ENCODE results near the gene PKP2.
"Not testable (repeated sequence)": the region's sequence is repeated elsewhere in the genome, so short reads cannot be mapped to it uniquely, and the experiment has no call there.

Gene PKP2

DNA sequence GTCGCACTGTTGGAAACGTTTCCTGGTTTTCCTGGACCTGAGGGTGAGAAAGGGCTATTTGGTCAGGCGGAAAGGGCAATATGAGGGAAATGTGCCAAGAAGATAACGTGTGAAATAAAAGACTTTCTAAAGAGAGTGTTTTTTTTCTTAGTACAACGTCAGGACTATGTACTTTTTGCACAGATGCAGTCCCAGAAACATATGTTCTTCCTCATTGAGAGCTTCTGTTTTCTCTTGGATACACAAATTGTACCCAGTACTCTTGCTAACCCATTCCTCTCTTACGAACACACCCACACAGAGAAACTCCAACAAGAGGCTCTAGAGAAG lies 669 bp upstream of the PKP2 start:
- no peak for DNase-seq
- no peak overlapping the region for H3K27ac ChIP-seq (ENCODE audit: insufficient read depth, low read length, poor library complexity, severe bottlenecking)
- peaks cover 3% of the 10 kb centered on the region for H3K4me1 ChIP-seq (ENCODE audit: control insufficient read depth, insufficient read depth, low read length, poor library complexity, severe bottlenecking)
- no peaks in the 10 kb centered on the region for H3K9me3 ChIP-seq (ENCODE audit: control insufficient read depth, low read length)
- no peaks in the 10 kb centered on the region for H3K36me3 ChIP-seq (ENCODE audit: control insufficient read depth, insufficient read depth, low read length)
- H3K27me3 ChIP-seq (replicated peaks; ENCODE audit: control insufficient read depth, insufficient read depth, low read length, poor library complexity, severe bottlenecking): peaks cover 8% of the 10 kb centered on the region
- peak overlapping the region; percentile 40 for H3K4me3 ChIP-seq (ENCODE audit: insufficient read depth, low read depth, low read length, poor library complexity, severe bottlenecking)

DNA sequence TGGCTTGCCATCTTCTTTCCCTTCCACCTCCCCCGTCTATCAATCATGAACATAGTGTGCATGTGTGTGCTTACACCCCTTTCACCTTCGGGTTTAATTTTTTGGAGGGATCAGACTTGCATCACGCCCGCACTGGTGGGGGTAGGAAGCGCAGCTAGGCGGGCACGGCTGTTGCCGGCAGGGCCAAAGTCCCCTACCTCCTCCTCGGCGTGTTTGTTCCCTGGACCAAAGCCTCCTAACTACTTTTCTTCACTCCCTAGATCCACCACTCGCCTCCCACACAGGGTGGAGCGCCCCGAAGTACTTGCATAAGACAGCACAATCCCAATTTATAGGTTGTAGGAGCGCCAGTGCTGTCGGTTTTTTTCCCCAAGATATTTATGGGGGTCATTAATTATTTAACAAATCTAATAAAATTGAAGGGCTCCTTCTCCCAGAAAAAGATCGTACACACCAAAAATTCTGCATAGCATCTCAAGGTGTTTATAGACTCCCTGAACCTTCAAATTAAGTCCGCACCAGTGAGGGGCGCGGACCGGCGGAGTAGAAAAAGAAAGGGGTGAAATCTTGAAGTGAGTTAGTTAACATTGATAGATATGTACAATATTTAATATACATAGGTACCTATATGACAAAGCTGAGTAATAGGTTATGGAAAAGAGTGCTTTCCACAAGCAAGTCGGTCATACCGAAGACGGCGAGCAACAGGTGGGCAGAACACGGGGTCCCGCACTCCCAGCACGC lies 717 bp downstream of the PKP2 start:
- no peaks in the 10 kb centered on the region for H3K36me3 ChIP-seq (ENCODE audit: control insufficient read depth, insufficient read depth, low read length)
- no peak overlapping the region for H3K27ac ChIP-seq (ENCODE audit: insufficient read depth, low read length, poor library complexity, severe bottlenecking)
- peak overlapping the region; percentile 49 for H3K4me3 ChIP-seq (ENCODE audit: insufficient read depth, low read depth, low read length, poor library complexity, severe bottlenecking)
- H3K4me1 ChIP-seq (ENCODE audit: control insufficient read depth, insufficient read depth, low read length, poor library complexity, severe bottlenecking): peaks cover 3% of the 10 kb centered on the region
- no peaks in the 10 kb centered on the region for H3K9me3 ChIP-seq (ENCODE audit: control insufficient read depth, low read length)
- DNase-seq: no peak
- peaks cover 8% of the 10 kb centered on the region for H3K27me3 ChIP-seq (replicated peaks; ENCODE audit: control insufficient read depth, insufficient read depth, low read length, poor library complexity, severe bottlenecking)

DNA sequence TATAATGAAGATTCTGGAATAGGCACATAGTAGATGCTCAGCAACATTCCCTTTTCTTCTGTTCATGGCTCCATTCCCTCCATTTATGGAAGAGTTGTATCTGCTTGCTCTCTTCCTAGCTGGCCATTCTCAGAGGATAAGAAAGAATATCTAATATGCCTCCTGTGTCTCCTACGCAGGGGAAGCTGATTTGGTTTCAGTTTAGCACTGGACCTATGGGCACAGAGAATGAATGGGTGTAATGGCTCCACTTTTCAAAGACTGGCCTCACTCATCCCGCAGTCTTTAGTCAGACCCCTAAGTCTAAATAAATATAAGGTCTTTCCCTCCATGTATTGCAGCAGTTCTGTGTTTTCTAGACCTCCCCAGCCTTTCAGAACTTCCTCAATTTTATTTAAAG lies 2.0 kb downstream of the PKP2 start:
- no peak overlapping the region for H3K27ac ChIP-seq (ENCODE audit: insufficient read depth, low read length, poor library complexity, severe bottlenecking)
- peaks cover 8% of the 10 kb centered on the region for H3K27me3 ChIP-seq (replicated peaks; ENCODE audit: control insufficient read depth, insufficient read depth, low read length, poor library complexity, severe bottlenecking)
- no peaks in the 10 kb centered on the region for H3K36me3 ChIP-seq (ENCODE audit: control insufficient read depth, insufficient read depth, low read length)
- H3K9me3 ChIP-seq (ENCODE audit: control insufficient read depth, low read length): no peaks in the 10 kb centered on the region
- H3K4me3 ChIP-seq (ENCODE audit: insufficient read depth, low read depth, low read length, poor library complexity, severe bottlenecking): no peak overlapping the region
- peaks cover 3% of the 10 kb centered on the region for H3K4me1 ChIP-seq (ENCODE audit: control insufficient read depth, insufficient read depth, low read length, poor library complexity, severe bottlenecking)
- no peak for DNase-seq

DNA sequence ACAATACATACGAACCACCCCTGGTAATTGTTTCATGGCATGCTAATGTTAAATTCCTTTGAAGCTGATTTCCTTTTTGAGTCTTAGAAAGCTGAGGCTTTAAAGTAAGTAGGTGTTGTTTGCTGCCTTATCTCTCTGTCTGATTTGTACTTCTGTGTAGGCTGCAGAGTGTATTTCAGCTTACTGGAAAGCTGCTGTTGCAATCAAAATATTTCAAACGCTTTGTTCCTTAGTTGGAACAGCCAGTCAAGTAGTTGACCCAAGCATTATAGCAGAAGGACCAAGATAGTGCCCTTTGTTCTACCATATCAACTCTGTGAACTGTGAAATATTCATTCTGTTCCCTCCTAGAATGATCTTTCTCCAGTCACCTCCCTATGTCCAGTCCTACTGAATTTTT lies 3.1 kb downstream of the PKP2 start:
- H3K27ac ChIP-seq (ENCODE audit: insufficient read depth, low read length, poor library complexity, severe bottlenecking): no peak overlapping the region
- peaks cover 8% of the 10 kb centered on the region for H3K27me3 ChIP-seq (replicated peaks; ENCODE audit: control insufficient read depth, insufficient read depth, low read length, poor library complexity, severe bottlenecking)
- H3K4me3 ChIP-seq (ENCODE audit: insufficient read depth, low read depth, low read length, poor library complexity, severe bottlenecking): no peak overlapping the region
- H3K4me1 ChIP-seq (ENCODE audit: control insufficient read depth, insufficient read depth, low read length, poor library complexity, severe bottlenecking): peaks cover 3% of the 10 kb centered on the region
- DNase-seq: no peak
- H3K36me3 ChIP-seq (ENCODE audit: control insufficient read depth, insufficient read depth, low read length): no peaks in the 10 kb centered on the region
- H3K9me3 ChIP-seq (ENCODE audit: control insufficient read depth, low read length): no peaks in the 10 kb centered on the region

DNA sequence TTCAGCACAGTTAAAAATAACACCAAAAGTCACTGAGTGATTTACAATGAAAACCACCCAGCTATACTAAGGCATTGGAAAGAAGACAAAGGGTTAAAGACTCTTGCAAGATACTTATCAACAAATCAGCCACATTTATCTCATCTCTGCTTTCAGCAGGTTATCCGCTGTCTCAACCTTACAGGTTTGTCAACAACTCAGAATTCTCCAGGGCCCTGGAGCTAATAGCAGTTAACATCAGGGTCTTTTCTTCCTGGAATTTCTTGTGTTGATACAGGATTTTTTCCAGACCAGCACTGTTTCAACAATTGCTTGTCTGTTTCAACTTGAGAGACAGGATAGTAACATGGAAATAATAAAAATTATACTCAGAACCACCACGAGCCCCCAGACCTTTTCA lies 3.5 kb downstream of the PKP2 start:
- H3K9me3 ChIP-seq (ENCODE audit: control insufficient read depth, low read length): no peaks in the 10 kb centered on the region
- no peak overlapping the region for H3K4me3 ChIP-seq (ENCODE audit: insufficient read depth, low read depth, low read length, poor library complexity, severe bottlenecking)
- no peak for DNase-seq
- H3K4me1 ChIP-seq (ENCODE audit: control insufficient read depth, insufficient read depth, low read length, poor library complexity, severe bottlenecking): peaks cover 3% of the 10 kb centered on the region
- H3K36me3 ChIP-seq (ENCODE audit: control insufficient read depth, insufficient read depth, low read length): no peaks in the 10 kb centered on the region
- H3K27me3 ChIP-seq (replicated peaks; ENCODE audit: control insufficient read depth, insufficient read depth, low read length, poor library complexity, severe bottlenecking): peaks cover 8% of the 10 kb centered on the region
- H3K27ac ChIP-seq (ENCODE audit: insufficient read depth, low read length, poor library complexity, severe bottlenecking): no peak overlapping the region

GRCh38 chr12:32892369-32892768 lies 4.2 kb downstream of the PKP2 start:
- not testable (repeated sequence) for H3K27ac ChIP-seq (ENCODE audit: insufficient read depth, low read length, poor library complexity, severe bottlenecking); H3K4me3 ChIP-seq (ENCODE audit: insufficient read depth, low read depth, low read length, poor library complexity, severe bottlenecking); H3K4me1 ChIP-seq (ENCODE audit: control insufficient read depth, insufficient read depth, low read length, poor library complexity, severe bottlenecking); H3K27me3 ChIP-seq (replicated peaks; ENCODE audit: control insufficient read depth, insufficient read depth, low read length, poor library complexity, severe bottlenecking); H3K36me3 ChIP-seq (ENCODE audit: control insufficient read depth, insufficient read depth, low read length); DNase-seq; H3K9me3 ChIP-seq (ENCODE audit: control insufficient read depth, low read length)

GRCh38 chr12:32891956-32892355 lies 4.6 kb downstream of the PKP2 start:
- peaks cover 3% of the 10 kb centered on the region for H3K4me1 ChIP-seq (ENCODE audit: control insufficient read depth, insufficient read depth, low read length, poor library complexity, severe bottlenecking)
- no peaks in the 10 kb centered on the region for H3K9me3 ChIP-seq (ENCODE audit: control insufficient read depth, low read length)
- H3K27ac ChIP-seq (ENCODE audit: insufficient read depth, low read length, poor library complexity, severe bottlenecking): no peak overlapping the region
- DNase-seq: no peak
- no peak overlapping the region for H3K4me3 ChIP-seq (ENCODE audit: insufficient read depth, low read depth, low read length, poor library complexity, severe bottlenecking)
- peaks cover 8% of the 10 kb centered on the region for H3K27me3 ChIP-seq (replicated peaks; ENCODE audit: control insufficient read depth, insufficient read depth, low read length, poor library complexity, severe bottlenecking)
- H3K36me3 ChIP-seq (ENCODE audit: control insufficient read depth, insufficient read depth, low read length): no peaks in the 10 kb centered on the region

DNA sequence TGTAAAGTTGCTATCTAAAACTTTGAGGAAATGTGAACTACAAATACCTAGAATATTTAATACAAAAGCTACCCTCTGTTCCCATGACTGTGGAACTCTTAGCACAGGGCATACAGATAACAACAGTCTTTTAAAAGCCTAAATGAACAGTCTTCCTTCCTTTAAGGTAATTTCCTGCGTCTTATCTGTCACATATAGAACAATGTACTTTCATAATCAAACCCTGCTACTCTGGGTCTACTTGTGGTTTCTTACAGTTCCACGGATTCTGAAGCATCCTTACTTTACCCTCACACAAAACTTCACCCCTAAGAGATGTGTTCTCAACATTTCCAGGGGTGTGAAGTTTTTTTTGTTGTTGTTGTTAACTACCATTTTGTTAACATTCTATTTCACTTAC lies 5.1 kb downstream of the PKP2 start:
- DNase-seq: no peak
- no peak overlapping the region for H3K27ac ChIP-seq (ENCODE audit: insufficient read depth, low read length, poor library complexity, severe bottlenecking)
- H3K36me3 ChIP-seq (ENCODE audit: control insufficient read depth, insufficient read depth, low read length): no peaks in the 10 kb centered on the region
- peaks cover 3% of the 10 kb centered on the region for H3K4me1 ChIP-seq (ENCODE audit: control insufficient read depth, insufficient read depth, low read length, poor library complexity, severe bottlenecking)
- no peak overlapping the region for H3K4me3 ChIP-seq (ENCODE audit: insufficient read depth, low read depth, low read length, poor library complexity, severe bottlenecking)
- H3K27me3 ChIP-seq (replicated peaks; ENCODE audit: control insufficient read depth, insufficient read depth, low read length, poor library complexity, severe bottlenecking): peaks cover 8% of the 10 kb centered on the region
- no peaks in the 10 kb centered on the region for H3K9me3 ChIP-seq (ENCODE audit: control insufficient read depth, low read length)

GRCh38 chr12:32889011-32889760 lies 7.4 kb downstream of the PKP2 start:
- no peak overlapping the region for H3K27ac ChIP-seq (ENCODE audit: insufficient read depth, low read length, poor library complexity, severe bottlenecking)
- DNase-seq: no peak
- no peaks in the 10 kb centered on the region for H3K4me1 ChIP-seq (ENCODE audit: control insufficient read depth, insufficient read depth, low read length, poor library complexity, severe bottlenecking)
- H3K4me3 ChIP-seq (ENCODE audit: insufficient read depth, low read depth, low read length, poor library complexity, severe bottlenecking): no peak overlapping the region
- H3K36me3 ChIP-seq (ENCODE audit: control insufficient read depth, insufficient read depth, low read length): no peaks in the 10 kb centered on the region
- H3K27me3 ChIP-seq (replicated peaks; ENCODE audit: control insufficient read depth, insufficient read depth, low read length, poor library complexity, severe bottlenecking): peaks cover 1% of the 10 kb centered on the region
- no peaks in the 10 kb centered on the region for H3K9me3 ChIP-seq (ENCODE audit: control insufficient read depth, low read length)

DNA sequence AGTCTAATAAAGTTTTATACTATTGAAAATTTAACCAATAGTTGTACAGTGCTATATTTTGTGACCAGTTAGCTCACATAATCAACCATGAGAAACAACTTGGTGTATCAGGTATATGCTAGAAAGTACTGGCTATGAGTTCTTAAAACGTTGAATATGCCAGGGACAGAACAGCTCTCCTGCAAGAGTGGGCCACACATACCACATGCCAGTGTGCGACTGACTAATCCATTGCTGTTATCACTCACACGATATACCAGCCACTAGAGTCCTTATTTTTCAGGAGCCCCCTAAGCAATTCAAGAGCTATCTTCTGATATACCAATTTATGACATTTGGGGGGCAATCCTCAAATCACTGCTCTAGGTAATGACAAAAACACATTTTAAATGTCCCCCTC lies 9.5 kb downstream of the PKP2 start:
- Histone ChIP-seq H3K27ac (ENCODE audit: insufficient read depth, low read length, poor library complexity, severe bottlenecking) (no peak overlapping the region), H3K9me3 (ENCODE audit: control insufficient read depth, low read length) (no peaks in the 10 kb centered on the region), H3K36me3 (ENCODE audit: control insufficient read depth, insufficient read depth, low read length) (no peaks in the 10 kb centered on the region), H3K4me3 (ENCODE audit: insufficient read depth, low read depth, low read length, poor library complexity, severe bottlenecking) (no peak overlapping the region), H3K27me3 (replicated peaks; ENCODE audit: control insufficient read depth, insufficient read depth, low read length, poor library complexity, severe bottlenecking) (no peaks in the 10 kb centered on the region), H3K4me1 (ENCODE audit: control insufficient read depth, insufficient read depth, low read length, poor library complexity, severe bottlenecking) (no peaks in the 10 kb centered on the region)
- DNase-seq: no peak

Data from effector memory CD4-positive, alpha-beta T cell (primary cell).